C4-2B (cell line): Measurements from ENCODE around the gene TNFRSF8.

ENCODE experiments used
- H3K27ac ChIP-seq: fragments of 450-650 bp; 2 replicates; pipeline ENCODE4 v1.5.1; 2017
- CTCF ChIP-seq: fragments of 450-650 bp; conservative IDR thresholded peaks from 2 replicates; pipeline ENCODE4 v1.5.1; 2017; ENCODE audit warnings: mild to moderate bottlenecking
- ZFX ChIP-seq: fragments of 450-650 bp; IDR thresholded peaks from 2 replicates; pipeline ENCODE4 v1.6.1; 2017

TNFRSF8 gene

DNA sequence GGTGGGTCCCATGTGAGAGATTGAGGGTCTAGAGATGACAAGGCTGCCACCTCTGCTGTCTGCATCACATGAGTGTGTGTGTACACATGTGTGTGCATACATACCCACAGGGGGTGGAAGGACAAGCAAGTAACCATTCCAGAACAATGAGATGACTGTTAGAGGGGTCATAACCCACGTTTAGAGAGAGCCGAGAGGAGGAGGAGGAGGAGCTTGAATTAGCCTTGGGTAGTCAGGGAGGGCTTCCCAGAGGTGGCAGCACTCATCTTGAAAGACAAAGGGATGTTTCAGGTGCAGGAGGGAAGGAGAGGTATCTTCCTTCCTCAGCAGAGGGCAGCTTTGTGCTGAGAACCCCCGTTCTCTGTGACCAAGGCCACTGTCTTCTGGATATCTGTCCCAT lies 125.0 kb downstream of the TNFRSF8 start:
- no peak for TF ChIP-seq CTCF
- no peak for TF ChIP-seq ZFX
- peak overlapping the region; percentile 61 for H3K27ac ChIP-seq

- peak overlapping the region; percentile 61 for H3K27ac ChIP-seq
- TF ChIP-seq CTCF = no peak
- TF ChIP-seq ZFX = 0 out of 2 replicates have a peak, but pooled peaks have one; percentile 36
Observed at GRCh38 chr1:12188657-12189327, 125.7 kb downstream of the TNFRSF8 start.

GRCh38 chr1:12189328-12189682 lies 126.2 kb downstream of the TNFRSF8 start:
- peak overlapping the region; percentile 61 for H3K27ac ChIP-seq
- TF ChIP-seq CTCF = no peak
- TF ChIP-seq ZFX = no peak

GRCh38 chr1:12191242-12192032 lies 128.3 kb downstream of the TNFRSF8 start:
- H3K27ac ChIP-seq = no peak overlapping the region
- TF ChIP-seq ZFX (no peak), CTCF (no peak)
